GM18508 (cell line): Measurements from ENCODE around the gene TOR2A.

Experiments used
- ATAC-seq: cut with Tn5 transposase; IDR thresholded peaks from one replicate; pipeline ENCODE4 v1.9.1; 2021; ENCODE audit warnings: moderate number of reproducible peaks; ENCODE audit not compliant: insufficient read depth, unreplicated experiment

The TOR2A gene

DNA sequence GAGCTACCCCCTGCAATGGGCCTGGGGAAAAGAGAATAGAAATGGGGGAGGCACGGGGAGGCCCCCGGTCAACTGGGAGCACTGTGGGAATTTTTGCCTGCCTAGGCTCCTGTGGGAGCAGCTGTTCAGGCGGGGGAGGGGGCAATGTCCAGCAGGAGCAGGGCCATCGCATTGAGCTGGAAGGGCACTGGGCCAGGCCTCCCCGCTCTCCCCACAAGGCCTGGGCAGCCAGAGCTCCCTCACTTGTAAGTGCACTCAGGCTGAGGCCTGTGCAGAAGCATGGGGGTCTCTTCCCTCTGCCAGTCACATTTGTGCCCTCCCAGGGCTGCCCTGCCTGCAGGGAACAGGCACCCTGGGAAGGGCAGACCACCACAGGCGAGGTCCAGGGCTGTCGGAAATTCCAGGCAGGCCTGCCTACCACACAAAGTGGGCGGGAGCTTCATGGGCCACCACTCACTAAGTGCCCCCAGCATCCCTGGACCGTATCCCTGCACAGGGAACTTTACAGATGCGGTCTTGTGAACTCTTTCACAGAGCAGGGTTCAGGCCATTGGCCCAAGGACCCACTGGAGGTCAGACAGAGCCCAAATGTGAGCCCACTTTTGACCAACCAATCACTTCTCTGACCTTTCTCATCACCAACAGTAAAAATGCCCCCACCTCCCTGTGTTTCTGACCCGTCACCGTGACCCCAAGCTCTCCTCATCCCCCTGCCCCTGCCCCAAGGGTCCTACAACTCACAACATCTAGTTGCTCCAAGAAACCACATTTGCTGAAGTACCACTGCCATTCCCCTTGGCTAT is 29.3 kb downstream of the TOR2A start:
- ATAC-seq: no peak

DNA sequence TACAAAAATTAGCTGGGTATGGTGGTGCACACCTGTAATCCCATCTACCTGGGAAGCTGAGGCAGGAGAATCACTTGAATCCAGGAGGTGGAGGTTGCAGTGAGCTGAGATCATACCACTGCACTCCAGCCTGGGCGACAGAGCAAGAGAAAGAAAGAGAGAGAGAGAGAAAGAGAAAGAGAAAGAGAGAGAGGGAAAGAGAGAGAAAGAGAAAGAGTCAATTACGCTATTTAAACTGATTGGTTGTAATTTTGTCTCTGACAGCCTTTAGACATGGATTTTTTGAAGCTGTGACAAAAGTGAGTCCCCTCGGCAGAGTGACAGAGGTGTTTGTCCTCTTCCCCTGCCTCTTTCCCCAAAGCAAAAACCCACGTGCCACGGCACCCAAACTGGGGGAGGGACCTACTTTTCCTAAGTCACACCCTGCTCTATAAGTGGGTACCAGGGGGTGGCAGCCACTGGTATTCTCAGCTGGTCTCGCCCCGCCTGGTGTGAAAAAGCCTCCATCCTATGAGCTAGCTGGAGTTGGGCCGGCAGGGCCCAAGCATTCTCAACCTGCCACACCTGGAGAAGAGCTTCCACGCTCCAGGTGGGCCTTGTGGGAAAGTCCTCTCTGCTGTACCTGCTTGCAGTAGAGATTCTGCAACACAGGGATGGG is 31.7 kb downstream of the TOR2A start:
- no peak for ATAC-seq

DNA sequence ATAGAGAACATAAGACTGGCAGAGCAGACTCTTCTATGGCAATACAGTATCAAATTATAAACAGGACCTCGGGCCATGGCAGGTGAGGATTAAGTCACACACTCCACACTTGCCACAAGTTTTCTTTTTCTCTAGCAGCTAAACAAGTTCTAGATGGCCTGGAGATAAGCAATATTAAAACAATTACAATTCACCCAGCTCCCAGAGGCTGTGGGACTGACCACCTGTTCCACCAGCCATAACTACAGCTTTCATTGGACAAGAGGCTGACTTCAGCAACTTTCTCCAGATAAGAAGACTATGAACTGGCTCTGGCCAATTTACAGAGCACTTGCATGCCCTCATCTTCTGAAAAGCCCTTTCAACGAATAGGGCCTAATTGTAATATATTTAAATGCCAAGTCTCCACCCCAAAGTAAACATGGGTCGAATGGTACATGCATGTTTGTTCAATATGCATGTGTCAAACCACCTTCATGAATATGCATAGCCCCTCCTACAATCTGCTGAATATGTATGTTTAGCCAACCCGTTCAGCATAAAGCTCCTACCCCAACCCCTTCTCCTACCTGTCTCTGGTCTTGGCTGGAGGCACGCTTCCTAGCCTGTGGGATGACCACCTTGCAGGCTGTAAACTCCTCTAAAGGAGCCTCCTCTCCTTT is 34.4 kb downstream of the TOR2A start:
- ATAC-seq: no peak

DNA sequence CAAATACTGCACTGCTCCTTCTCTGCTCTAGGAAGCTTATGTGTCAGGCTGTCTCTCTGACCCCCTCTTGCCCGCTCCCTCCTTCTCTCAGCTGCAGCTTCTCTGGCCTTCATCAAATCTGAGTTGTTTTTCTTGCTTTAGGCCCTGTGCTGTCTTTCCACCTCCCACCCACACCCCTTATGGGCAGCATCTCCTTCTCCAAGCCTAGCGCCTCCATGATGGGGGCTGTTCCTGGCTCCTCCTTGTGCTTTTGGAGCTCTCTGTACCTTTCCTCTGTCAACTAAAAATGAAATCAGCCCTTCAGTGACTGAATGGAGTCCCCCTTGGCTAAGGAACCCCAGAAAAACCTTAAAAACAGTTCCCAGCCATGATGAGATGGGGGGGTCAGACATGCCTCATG is 35.0 kb downstream of the TOR2A start:
- no peak for ATAC-seq

DNA sequence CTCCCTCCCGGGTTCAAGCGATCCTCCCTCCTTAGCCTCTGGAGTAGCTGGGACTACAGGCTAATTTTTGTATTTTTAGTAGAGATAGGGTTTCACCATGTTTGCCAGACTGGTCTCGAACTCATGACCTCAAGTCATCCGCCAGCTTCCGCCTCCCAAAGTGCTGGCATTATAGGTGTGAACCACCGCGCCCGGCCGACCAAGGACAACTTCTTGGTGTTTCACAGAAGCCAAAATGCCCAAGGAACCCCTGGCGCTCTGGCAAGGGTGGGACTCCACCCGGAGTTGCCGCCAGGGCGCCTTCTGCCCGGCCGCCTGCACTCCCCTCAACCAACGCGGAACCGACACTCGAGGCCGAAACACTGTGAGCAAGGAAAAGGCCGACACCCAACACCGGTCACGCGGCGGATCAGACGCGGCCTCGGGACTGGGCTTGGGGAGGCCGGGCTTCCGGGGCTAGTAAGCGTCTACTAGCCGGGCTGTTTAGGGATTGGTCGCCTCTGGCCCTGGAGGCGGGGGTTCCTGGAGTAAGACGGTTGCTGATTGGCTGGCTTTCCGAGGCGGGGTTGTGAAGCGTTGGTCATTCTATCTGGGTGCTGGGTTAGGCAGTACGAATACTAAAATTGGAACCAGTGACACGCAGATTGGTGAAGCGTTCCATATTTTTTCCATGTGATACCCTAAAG is 36.0 kb downstream of the TOR2A start:
- peak; percentile 82 for ATAC-seq

DNA sequence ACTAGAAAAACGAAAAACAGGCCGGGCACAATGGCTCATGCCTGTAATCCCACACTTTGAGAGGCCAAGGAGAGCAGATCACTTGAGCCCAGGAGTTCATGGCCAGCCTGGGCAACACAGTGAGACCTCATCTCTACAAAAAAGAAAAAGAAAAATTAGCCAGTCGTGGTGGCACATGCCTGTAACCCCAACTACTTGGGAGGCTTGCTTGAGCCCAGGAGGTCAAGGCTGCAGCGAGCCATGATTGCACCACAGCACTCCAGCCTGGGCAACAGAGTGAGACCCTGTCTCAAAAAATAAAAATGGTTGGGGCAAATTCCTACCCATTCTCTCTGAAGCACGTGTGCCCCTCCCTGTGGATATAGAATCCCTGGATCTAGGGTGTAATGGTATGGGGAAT is 36.7 kb downstream of the TOR2A start:
- no peak for ATAC-seq

DNA sequence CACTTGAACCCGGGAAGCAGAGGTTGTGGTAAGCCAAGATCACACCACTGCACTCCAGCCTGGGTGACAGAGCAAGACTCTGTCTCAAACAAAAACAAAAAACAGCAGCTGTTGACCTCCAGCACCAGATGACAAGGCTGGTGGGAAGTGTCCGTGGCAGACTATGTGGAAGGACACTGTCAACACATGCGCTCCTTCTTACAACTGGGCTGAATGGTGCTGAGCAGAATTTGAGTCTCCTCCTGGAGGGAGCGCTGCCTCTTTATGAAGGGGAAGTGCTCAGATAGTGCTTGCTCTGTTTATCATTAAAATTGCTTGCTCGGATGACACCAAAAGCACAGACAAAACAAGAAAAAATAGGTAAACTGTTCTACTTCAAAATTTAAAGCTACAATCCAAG is 37.5 kb downstream of the TOR2A start:
- no peak for ATAC-seq

DNA sequence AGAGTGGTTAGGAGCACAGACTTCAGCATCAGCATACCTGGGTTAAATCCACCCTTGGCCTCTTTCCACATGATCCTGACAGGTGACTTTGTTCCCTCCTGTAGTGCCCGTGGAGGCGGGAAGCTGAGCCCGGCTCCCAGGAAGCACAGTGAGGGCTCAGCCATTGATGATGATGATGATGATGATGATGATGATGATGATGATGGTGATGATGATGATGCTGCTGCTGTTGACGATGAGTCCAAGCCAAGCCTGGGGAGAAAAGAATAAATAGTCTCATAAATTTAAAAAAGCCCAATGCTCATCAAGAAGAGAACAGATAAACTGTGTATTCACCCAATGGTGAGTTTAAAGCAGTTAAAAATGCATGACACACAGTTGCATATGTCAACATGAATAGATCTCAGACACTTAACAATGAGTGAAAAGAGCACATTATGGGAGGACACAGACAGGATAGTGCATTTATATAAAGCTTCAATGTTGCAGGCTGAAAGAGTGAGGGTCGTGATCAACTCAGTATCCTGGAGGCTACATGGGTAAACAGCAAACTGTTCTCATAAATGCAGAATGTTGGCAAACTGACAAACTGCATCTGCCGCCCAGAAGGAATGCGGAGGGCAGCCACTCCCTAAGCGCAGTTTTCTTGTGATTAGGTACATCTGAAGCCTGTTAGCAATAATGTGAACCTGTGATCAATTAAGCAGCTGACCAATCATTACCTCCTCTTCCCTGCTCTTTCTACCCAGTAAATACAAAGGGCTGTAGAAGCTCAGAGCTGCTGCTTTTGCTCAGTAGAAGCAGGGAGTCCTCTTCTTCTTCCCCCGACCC is 40.0 kb downstream of the TOR2A start:
- ATAC-seq: no peak

DNA sequence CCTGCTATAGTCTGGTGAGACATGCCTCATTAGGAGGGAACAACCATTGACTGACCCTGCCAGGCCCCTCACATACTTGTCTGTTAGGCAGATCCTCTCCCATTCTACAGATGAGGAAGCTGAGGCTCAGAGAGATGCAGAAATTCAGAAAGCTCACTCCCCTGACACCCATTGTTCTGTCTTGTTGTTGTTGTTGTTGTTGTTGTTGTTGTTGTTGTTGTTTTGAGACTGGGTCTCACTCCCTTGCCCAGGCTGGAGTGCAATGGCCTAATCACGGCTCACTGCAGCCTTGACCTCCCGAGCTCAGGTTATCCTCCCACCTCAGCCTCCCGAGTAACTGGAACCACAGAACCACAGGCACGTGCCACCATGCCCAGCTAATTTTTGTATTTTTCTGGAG is 41.4 kb downstream of the TOR2A start:
- ATAC-seq: no peak

DNA sequence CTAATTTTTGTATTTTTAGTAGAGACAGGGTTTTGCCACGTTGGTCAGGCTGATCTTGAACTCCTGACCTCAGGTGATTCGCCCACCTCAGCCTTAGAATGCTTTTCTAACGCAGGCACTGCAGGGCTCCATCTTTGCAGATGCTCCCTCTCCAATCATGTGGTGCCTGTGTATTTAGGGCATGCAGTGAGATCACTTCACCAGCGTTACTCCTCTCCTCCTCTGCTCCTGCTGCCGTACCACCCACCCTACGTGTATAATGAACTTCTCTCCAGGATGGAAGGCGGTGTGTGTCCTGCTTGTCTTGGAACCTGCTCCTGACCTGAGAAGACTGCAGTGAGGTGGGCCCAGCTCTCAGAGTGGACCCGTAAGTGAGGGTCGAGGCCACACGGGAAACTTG is 42.0 kb downstream of the TOR2A start:
- no peak for ATAC-seq

DNA sequence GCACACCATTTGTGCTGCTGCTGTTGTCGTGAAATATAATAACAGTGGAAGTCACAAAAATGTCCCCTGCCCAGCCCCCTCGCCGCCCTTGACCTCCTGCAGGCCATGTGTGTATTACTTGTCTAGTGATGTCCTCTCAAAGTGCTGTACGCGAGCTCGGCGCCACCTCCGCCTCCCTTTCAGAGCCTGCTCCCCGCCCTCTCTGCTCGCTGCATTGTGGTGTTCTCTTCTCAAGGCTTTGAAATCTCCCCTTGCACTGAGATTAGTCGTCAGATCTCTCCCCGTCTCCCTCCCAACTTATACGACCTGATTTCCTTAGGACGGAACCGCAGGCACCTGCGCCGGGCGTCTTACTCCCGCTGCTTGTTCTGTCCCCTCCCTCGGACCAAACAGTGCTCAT is 43.0 kb downstream of the TOR2A start:
- ATAC-seq: no peak

DNA sequence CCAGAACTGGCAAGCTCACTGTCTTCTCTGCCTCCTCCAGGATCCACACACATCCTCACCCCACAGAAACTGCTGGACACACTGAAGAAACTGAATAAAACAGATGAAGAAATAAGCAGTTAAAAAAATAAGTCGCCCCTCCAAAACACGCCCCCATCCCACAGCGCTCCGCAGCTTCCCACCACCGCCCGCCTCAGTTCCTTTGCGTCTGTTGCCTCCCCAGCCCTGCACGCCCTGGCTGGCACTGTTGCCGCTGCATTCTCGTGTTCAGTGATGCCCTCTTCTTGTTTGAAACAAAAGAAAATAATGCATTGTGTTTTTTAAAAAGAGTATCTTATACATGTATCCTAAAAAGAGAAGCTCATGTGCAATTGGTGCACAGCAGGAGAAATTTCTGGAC is 44.4 kb downstream of the TOR2A start:
- ATAC-seq: no peak

DNA sequence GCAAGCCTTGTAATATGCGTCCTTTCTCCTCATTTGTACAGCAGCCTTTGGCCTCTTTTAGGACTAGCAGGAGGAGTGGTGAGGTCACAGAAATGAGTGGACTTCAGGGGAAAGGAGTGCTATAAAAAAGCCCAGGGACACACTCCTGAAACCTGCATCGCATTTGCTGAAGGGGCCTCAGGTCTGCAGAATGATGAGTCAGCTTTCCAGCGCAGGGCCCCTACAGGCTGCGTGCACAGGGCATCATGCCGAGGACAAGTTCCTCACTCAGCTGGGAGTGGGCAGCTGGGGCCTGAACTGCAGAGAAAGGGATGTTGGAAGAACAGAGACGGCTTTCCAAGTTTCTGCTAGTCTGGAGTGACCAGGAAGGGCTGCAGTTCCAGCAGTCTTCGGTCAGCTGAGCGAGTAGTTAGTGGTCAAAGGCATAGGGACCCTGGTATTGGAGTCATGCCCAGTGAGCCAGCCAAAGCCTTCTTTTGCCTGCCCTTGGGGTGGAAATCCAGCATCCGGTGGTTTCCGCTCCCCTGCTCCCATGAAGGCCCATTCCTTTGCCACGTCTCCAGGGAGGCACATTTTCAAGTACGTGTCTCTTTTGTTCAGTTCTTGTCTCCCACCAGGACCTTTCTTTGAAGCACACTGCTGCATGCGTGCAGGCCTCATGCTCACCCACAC is 45.6 kb downstream of the TOR2A start:
- ATAC-seq: no peak

DNA sequence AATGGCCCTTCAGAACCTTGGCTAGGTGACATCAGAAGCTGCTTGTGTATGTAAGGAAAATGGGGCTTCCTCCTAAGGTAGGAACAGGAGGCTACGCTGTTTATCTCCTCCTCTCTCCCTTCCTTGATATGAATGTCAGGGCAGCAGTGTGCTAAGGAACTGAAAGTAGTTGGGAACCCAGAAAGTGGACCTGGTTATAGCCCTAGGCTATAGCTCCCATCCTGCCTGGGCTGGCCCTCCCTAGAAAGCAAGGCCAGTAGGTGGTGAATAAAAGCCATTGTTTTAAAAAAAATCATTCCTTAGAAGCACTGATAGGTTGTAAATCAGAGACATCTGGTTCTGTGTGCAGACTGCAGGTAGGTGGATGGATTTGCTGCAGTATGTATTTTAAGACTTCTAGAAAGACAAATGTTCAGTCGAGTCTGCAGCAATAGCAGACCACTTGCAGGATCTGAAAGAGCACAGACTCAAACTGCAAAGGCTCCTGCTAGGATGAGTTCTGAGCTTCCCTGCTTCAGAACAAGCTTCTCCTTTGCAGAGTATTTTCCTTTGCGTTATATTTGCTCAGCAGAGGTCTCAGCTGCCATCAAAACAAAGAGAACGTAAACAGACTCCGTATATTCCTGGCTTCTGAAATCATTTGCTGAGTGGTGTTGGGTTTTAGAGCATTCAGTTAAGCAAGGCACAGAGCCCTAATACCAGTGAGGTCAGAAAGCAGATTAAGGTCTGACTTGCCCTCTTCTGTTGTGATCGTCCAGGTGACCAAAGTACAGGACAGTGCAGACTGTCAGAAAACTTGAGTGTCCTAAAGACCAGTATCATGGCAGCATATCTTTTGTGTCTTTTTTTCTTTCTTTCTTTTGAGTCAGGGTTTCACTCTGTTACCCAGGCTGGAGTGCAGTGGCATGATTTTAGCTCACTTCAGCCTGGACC is 48.4 kb downstream of the TOR2A start:
- ATAC-seq: no peak

DNA sequence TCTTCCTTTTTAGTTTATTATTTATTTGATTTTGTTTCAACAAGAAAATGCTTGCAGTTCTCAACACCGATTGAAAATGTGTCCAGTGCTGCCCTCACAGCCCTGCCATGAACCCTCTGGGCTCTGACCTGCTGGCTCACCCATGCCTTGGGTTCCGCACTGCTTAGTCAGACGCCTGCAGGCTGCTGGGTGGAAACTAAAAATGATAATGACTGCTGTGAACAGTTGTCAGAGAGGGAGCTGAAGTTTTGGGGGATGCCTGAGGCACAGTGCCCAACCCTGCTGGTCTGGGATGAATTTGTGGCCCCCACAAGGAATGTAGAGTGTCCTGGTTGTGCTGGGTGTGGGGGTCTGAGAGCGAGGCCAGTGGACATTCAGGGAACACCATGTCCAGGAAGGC is 50.5 kb downstream of the TOR2A start:
- no peak for ATAC-seq

DNA sequence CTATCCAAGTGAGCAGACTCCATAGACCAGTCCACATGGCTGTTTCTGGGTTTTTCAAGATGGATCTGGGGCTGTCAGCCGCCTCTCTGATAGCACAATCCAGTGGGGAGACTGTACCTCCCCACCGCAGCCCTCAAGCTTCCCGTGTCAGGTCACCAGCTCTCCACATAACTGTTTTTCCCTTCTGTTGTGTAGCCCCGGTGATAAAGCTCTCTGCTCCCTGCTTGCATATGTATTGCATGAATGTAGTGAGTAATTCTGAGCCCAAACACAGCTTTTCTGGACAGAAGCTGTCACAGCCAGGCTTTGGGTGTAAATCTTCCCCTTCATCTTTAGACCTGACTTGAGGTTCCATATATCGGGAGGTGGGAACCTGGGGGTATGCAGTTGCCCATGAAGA is 51.4 kb downstream of the TOR2A start:
- ATAC-seq: no peak

DNA sequence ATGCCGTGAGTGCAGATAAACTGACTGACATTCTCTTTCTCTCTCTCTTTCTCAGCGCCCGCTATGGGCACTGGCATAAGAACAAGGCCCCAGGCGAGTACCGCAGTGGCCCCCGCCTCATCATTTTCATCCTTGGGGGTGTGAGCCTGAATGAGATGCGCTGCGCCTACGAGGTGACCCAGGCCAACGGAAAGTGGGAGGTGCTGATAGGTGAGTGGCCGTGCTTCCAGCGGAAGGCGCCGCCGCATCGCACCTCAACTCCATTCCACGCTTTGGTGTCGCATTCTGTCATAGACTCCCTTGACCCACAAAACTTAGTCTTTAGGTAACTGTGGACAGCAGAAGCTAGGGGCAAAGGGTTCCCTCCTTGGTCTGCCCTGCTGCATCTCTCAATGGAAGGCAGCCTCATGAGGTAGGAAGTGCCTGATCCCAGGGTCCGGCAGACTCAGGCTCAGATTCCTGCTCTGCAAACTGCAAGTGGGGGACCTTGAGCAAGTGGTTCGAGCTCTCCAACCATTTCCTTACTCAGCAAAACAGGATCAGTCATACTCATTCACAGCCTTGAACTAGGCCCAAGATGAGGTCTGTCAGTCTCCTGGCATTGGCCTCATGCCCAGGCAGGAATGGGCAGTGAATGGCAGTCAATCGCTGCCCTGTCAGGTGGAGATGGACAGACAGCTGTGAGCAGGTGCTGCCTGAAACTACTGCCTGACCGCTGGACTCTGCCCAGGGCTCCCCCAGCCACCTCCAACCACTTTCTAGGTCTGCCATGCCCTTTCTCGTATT is 52.5 kb downstream of the TOR2A start:
- no peak for ATAC-seq
